Trophoblast cell (in vitro differentiated cells and primary cell): ENCODE data around the gene NUP54. TPM values are rescaled to one million over a fixed set of nuclear protein-coding genes. Genes with fewer than 3 reads are reported as not detected.

Experiments
- DNase-seq, 2 donors: peaks; one replicate each; pipeline ENCODE4 v3.0.0-alpha.2; 2016
- H2AFZ ChIP-seq: 2 replicates; pipeline ENCODE4 v1.6.1; 2013; ENCODE audit warnings: low read length, moderate library complexity, mild to moderate bottlenecking; ENCODE audit not compliant: insufficient read depth, poor library complexity
- H2AK5ac ChIP-seq: 2 replicates; pipeline ENCODE4 v1.6.1; 2013; ENCODE audit warnings: mild to moderate bottlenecking, low read length
- H2BK120ac ChIP-seq: 2 replicates; pipeline ENCODE4 v1.6.1; 2013; ENCODE audit warnings: low read length, mild to moderate bottlenecking, moderate library complexity; ENCODE audit not compliant: insufficient read depth, poor library complexity
- H2BK12ac ChIP-seq: 2 replicates; pipeline ENCODE4 v1.6.1; 2013; ENCODE audit warnings: mild to moderate bottlenecking, low read length, moderate library complexity
- H2BK5ac ChIP-seq: 2 replicates; pipeline ENCODE4 v1.6.1; 2013; ENCODE audit warnings: low read length, low read depth, moderate library complexity, mild to moderate bottlenecking; ENCODE audit not compliant: poor library complexity
- H3K14ac ChIP-seq: 2 replicates; pipeline ENCODE4 v1.6.1; 2013; ENCODE audit warnings: mild to moderate bottlenecking, low read length
- H3K18ac ChIP-seq: 2 replicates; pipeline ENCODE4 v1.6.1; 2013; ENCODE audit warnings: mild to moderate bottlenecking, low read length
- H3K23ac ChIP-seq: 2 replicates; pipeline ENCODE4 v1.6.1; 2013; ENCODE audit warnings: low read length
- H3K27ac ChIP-seq: 2 replicates; pipeline ENCODE4 v1.5.1; 2013; ENCODE audit warnings: low read depth, mild to moderate bottlenecking, inconsistent platforms, low read length, moderate library complexity
- H3K27me3 ChIP-seq: 2 replicates; pipeline ENCODE4 v1.6.1; 2013; ENCODE audit warnings: inconsistent platforms, mild to moderate bottlenecking, low read length, moderate library complexity; ENCODE audit not compliant: insufficient read depth
- H3K36me3 ChIP-seq, 2 experiments: 1 replicate in 1 of 2; 2 replicates in 1 of 2; pipeline ENCODE4 v1.6.1; 2013; ENCODE audit warnings: low read length in 2 of 2, mild to moderate bottlenecking in 2 of 2, moderate library complexity in 1 of 2; ENCODE audit not compliant: insufficient read depth in 2 of 2, control insufficient read depth in 1 of 2
- H3K4ac ChIP-seq: 2 replicates; pipeline ENCODE4 v1.6.1; 2013; ENCODE audit warnings: low read depth, mild to moderate bottlenecking, low read length, moderate library complexity
- H3K4me1 ChIP-seq, 2 experiments: 1 replicate in 1 of 2; 2 replicates in 1 of 2; pipeline ENCODE4 v1.6.1; 2013; ENCODE audit warnings: low read length in 2 of 2, mild to moderate bottlenecking in 2 of 2, moderate library complexity in 1 of 2; ENCODE audit not compliant: insufficient read depth in 2 of 2, control insufficient read depth in 1 of 2
- H3K4me2 ChIP-seq: 2 replicates; pipeline ENCODE4 v1.6.1; 2013; ENCODE audit warnings: inconsistent platforms, mild to moderate bottlenecking, low read length, moderate library complexity
- H3K4me3 ChIP-seq: 2 replicates; pipeline ENCODE4 v1.5.1; 2013; ENCODE audit warnings: mild to moderate bottlenecking, low read depth, low read length, inconsistent platforms
- H3K79me1 ChIP-seq: one replicate; pipeline ENCODE4 v1.6.1; 2013; ENCODE audit warnings: low read length
- H3K79me2 ChIP-seq: 2 replicates; pipeline ENCODE4 v1.6.1; 2013; ENCODE audit warnings: low read length, mild to moderate bottlenecking; ENCODE audit not compliant: control insufficient read depth, insufficient read depth, poor library complexity
- H3K9ac ChIP-seq: 2 replicates; pipeline ENCODE4 v1.6.1; 2013; ENCODE audit warnings: mild to moderate bottlenecking, low read length
- H3K9me3 ChIP-seq: 2 replicates; pipeline ENCODE4 v1.6.1; 2013; ENCODE audit warnings: low read depth, mild to moderate bottlenecking, control low read depth, inconsistent platforms, low read length; ENCODE audit not compliant: insufficient read depth
- H4K12ac ChIP-seq: 2 replicates; pipeline ENCODE4 v1.6.1; 2013; ENCODE audit warnings: low read depth, mild to moderate bottlenecking, low read length, moderate library complexity
- H4K8ac ChIP-seq: 2 replicates; pipeline ENCODE4 v1.6.1; 2013; ENCODE audit warnings: low read depth, mild to moderate bottlenecking, low read length, moderate library complexity
- H4K91ac ChIP-seq: one replicate; pipeline ENCODE4 v1.6.1; 2013; ENCODE audit warnings: low read depth, mild to moderate bottlenecking, low read length, moderate library complexity
- WGBS: extraction: QIAGEN DNeasy Blood & Tissue Kit; methylation state at CpG from one replicate; pipeline ENCODE4 v1.1.7; 2013; ENCODE audit warnings: missing lambda C conversion rate; ENCODE audit not compliant: insufficient read length, insufficient coverage; ENCODE audit errors: extremely low coverage; 5-methylcytosine and 5-hydroxymethylcytosine counted together
- polyA plus RNA-seq: library from polyadenylated mRNA; stranded (reverse); fragments of 200-250 nt; gene quantifications from 2 replicates; pipeline ENCODE4 v1.2.3, GENCODE V29; 2013

The NUP54 gene, protein sequence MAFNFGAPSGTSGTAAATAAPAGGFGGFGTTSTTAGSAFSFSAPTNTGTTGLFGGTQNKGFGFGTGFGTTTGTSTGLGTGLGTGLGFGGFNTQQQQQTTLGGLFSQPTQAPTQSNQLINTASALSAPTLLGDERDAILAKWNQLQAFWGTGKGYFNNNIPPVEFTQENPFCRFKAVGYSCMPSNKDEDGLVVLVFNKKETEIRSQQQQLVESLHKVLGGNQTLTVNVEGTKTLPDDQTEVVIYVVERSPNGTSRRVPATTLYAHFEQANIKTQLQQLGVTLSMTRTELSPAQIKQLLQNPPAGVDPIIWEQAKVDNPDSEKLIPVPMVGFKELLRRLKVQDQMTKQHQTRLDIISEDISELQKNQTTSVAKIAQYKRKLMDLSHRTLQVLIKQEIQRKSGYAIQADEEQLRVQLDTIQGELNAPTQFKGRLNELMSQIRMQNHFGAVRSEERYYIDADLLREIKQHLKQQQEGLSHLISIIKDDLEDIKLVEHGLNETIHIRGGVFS
- 28.5 and 29.6 TPM in 2 replicates for polyA plus RNA-seq

DNA sequence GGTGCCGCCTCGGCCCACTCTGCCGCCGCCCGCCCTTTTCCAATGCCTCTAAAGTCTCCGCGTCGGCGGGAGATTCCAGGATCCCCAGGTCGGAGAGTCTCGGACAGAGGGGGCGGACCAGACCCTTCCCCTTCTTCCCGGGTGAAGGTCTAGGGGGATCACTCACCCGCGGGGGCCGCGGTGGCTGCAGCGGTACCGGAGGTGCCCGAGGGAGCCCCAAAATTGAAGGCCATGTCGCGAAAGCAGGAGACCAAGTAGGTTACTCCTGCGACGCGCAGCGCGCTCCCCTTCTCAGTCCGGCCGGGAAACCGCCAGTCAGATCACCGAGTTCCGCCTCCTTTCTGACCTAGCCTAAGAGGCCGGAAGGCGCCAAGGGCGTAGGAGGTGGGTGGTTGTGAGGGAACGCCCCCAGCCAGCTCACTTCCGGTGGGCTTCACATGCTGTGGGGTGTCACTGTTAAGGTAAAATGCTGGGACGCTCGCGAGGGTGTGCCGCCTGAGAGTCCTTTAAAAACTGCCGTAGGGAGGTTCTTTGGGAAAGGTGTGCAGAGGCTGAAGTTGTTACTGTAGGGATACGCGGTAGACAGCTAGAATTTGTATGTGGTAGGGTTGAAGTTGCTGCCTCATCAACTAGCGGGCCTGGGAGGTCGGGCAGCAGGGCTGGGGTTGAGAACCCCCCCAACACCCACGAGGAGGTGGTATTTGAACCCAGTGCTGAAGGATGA lies at the start of gene NUP54:
Gene NUP54 (minus strand): TSS at position 256 of the 724 bp plus-strand sequence. CDS start 23 bp downstream, at position 233.
- Histone ChIP-seq H2BK120ac (peak within 1 kb of the TSS; percentile 65), H3K4me2 (peak within 1 kb of the TSS; percentile 99), H3K36me3 (peaks cover 0 to 2% of the 10 kb centered on the region in 2 experiments), H3K27ac (peak within 1 kb of the TSS; percentile 77), H3K14ac (peak within 1 kb of the TSS; percentile 83), H3K9me3 (no peaks in the 10 kb centered on the region), H3K4ac (peak within 1 kb of the TSS; percentile 84), H3K4me1 (no peaks in the 10 kb centered on the region), H3K27me3 (no peaks in the 10 kb centered on the region), H2BK5ac (peak within 1 kb of the TSS; percentile 59), H3K23ac (no peak within 1 kb of the TSS), H4K12ac (peak within 1 kb of the TSS; percentile 84), H3K4me3 (peak within 1 kb of the TSS; percentile 81), H3K79me2 (peaks cover 9% of the 10 kb centered on the region), H2BK12ac (no peak within 1 kb of the TSS), H3K79me1 (peaks cover 6% of the 10 kb centered on the region), H2AK5ac (no peak within 1 kb of the TSS), H4K8ac (peak within 1 kb of the TSS; percentile 97), H4K91ac (peak within 1 kb of the TSS; percentile 72), H3K9ac (peak within 1 kb of the TSS; percentile 86), H2AFZ (peak within 1 kb of the TSS; percentile 89), H3K18ac (peak within 1 kb of the TSS; percentile 58)
- peak; percentile 95 to 97 for DNase-seq
- WGBS, result no CpG with 5 or more reads among the region's 47 CpGs

DNA sequence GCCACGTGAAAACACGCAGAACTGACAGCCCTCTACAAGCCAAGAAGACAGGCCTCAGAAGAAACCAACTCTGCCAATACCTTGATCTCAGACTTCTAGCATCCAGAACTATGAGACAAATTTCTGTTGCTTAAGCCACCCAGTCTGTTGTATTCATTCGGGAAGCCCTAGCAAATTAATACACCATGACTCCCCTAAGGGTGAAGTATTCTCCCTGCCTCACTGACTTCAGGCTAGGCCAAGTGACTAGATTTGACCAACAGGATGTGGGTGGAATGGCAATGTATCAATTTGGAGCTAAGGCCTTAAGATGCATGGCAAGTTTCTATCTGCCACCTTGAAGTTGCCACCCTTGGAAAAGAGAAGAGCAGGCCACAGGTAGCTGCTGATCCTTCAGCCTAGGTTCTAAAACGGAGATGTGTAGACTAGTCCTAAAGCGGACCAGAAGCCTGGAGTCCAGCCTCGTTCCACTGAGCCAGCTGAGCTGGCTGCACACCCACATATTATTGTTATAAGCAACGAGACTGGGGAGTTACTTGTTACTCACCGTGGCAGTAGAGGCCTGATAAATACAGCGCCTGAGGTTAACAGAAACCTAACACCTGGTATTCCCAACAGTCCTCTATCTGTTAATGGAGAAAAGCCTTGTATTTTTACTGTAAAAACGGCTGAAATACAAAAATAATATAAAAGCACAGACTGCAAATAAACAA lies 49.0 kb upstream of the NUP54 start:
- H3K18ac ChIP-seq, result no peak overlapping the region

DNA sequence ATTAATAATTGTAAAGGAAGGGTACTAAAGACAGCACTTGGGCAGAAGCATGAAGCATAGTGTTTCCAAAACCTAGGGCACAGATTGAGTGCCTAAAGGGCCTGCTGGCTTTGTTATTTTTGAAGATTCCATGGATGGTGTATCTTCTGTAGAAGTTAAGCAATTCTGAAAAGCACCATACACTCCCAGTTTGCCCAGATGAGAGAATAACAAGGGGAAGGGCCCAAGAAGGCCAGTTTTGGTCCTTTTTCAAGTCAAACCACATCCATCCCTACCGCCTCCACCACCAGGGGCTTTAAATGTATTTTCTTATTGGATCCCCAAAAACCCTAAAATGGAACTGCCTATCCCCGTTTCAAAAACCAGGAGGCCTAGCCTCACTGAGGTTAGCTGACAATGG lies 48.2 kb upstream of the NUP54 start:
- Histone ChIP-seq H3K4me2 (no peak overlapping the region), H3K14ac (no peak overlapping the region), H3K23ac (no peak overlapping the region), H3K79me2 (no peaks in the 10 kb centered on the region), H3K4ac (no peak overlapping the region), H3K4me1 (peaks cover 0 to 2% of the 10 kb centered on the region in 2 experiments), H4K12ac (no peak overlapping the region), H3K27ac (no peak overlapping the region), H2BK5ac (no peak overlapping the region), H2BK12ac (no peak overlapping the region), H2AFZ (no peak overlapping the region), H4K8ac (no peak overlapping the region), H2AK5ac (no peak overlapping the region), H4K91ac (no peak overlapping the region), H3K9ac (no peak overlapping the region), H2BK120ac (no peak overlapping the region), H3K9me3 (no peaks in the 10 kb centered on the region), H3K4me3 (no peak overlapping the region), H3K36me3 (peaks cover 15 to 16% of the 10 kb centered on the region in 2 experiments), H3K27me3 (no peaks in the 10 kb centered on the region), H3K18ac (no peak overlapping the region), H3K79me1 (no peaks in the 10 kb centered on the region)
- DNase-seq, result no peak
- WGBS, result no CpG with 5 or more reads among the region's 2 CpGs

More for the DNA sequence above, 49.0 kb upstream of the NUP54 start:
- Histone ChIP-seq H3K27ac (no peak overlapping the region), H3K36me3 (peaks cover 13 to 14% of the 10 kb centered on the region in 2 experiments), H3K4me1 (peaks cover 0 to 2% of the 10 kb centered on the region in 2 experiments), H2BK12ac (no peak overlapping the region), H3K4me2 (no peak overlapping the region), H3K9me3 (no peaks in the 10 kb centered on the region), H3K23ac (no peak overlapping the region), H3K4ac (no peak overlapping the region), H3K79me1 (no peaks in the 10 kb centered on the region), H2BK5ac (no peak overlapping the region), H3K4me3 (no peak overlapping the region), H4K8ac (no peak overlapping the region), H3K14ac (no peak overlapping the region), H2AFZ (no peak overlapping the region), H3K9ac (no peak overlapping the region), H3K79me2 (no peaks in the 10 kb centered on the region), H4K91ac (no peak overlapping the region), H3K27me3 (no peaks in the 10 kb centered on the region), H2BK120ac (no peak overlapping the region), H2AK5ac (no peak overlapping the region), H4K12ac (no peak overlapping the region)
- no peak for DNase-seq
- no CpG with 5 or more reads among the region's 10 CpGs for WGBS

DNA sequence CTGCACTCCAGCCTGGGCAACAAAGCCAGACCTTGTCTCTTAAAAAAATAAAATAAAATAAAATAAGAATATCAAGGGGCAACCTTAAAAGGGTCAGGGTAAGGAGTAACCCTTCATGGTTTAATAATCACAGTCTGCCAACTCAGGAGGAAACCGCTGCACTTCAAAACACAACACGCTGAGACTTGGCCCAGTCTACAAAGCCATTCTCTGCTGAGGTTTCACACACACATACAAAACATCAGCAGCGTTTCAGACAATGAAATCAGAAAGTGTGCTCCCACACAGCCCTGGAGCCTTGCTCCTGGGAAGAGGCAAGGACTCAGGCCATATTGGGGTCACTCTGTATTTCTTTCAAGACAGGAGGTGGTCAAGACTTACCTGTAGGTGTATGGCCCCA lies 47.1 kb upstream of the NUP54 start:
- WGBS, result no CpG with 5 or more reads among the region's 3 CpGs
- H3K9ac ChIP-seq, result no peak overlapping the region
- no peak overlapping the region for H4K12ac ChIP-seq
- no peak overlapping the region for H3K4ac ChIP-seq
- DNase-seq, result no peak
- H3K14ac ChIP-seq, result no peak overlapping the region
- no peak overlapping the region for H3K4me3 ChIP-seq
- no peak overlapping the region for H3K27ac ChIP-seq
- no peak overlapping the region for H2BK5ac ChIP-seq
- H2AFZ ChIP-seq, result no peak overlapping the region
- no peaks in the 10 kb centered on the region for H3K79me2 ChIP-seq
- H2BK12ac ChIP-seq, result no peak overlapping the region
- no peak overlapping the region for H2AK5ac ChIP-seq
- H3K9me3 ChIP-seq, result peaks cover 2% of the 10 kb centered on the region
- H3K79me1 ChIP-seq, result no peaks in the 10 kb centered on the region
- no peak overlapping the region for H3K23ac ChIP-seq
- no peak overlapping the region for H2BK120ac ChIP-seq
- no peak overlapping the region for H4K91ac ChIP-seq
- peaks cover 16 to 18% of the 10 kb centered on the region in 2 experiments for H3K36me3 ChIP-seq
- no peaks in the 10 kb centered on the region for H3K27me3 ChIP-seq
- no peak overlapping the region for H3K4me2 ChIP-seq
- H4K8ac ChIP-seq, result no peak overlapping the region
- H3K18ac ChIP-seq, result no peak overlapping the region
- H3K4me1 ChIP-seq, result no peaks in the 10 kb centered on the region
